Measurements from ENCODE around the gene GSPT1.

GSPT1 gene

DNA sequence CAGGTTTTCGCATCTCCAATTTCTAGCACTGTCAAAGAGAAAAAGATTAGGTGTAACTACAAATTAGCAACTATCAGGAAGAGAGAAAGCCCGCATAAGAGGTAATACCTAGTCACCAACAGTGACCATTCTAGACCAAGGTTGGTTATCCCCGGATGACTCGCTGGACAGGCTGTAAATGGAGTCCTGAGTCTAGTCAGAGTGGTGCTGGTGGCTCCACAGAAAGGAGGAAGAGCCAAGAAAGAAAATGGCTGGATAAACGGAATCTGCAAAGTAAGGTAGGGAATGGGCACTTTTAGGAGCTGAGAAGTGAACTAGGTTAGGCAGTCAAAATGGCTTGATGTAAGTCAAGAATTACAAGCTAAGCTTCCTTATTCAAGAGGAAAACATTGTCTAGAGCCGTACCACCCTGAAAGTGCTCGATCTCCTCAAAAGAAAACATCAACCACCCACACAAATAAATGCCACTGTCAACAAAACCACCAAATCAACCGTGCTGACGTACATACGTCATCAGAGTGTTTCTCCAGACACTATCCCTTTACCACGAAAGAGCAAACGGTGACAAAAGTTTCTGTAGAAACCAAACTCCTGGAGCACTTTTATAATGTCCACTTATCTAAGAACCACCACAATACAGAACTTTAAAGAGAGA is 2.2 kb downstream of the GSPT1 start:
- no peak for DNase-seq (ENCODE audit: low read depth in 2 of 2)

GRCh38 chr16:11909653-11910545 is 5.9 kb downstream of the GSPT1 start:
- DNase-seq (ENCODE audit: low read depth in 2 of 2) = no peak

GRCh38 chr16:11907160-11907970 is 8.4 kb downstream of the GSPT1 start:
- no peak for DNase-seq (ENCODE audit: low read depth in 2 of 2)

- no peak for DNase-seq (ENCODE audit: low read depth in 2 of 2)
Measured at GRCh38 chr16:11903906-11904305, 11.8 kb downstream of the GSPT1 start.

- DNase-seq (ENCODE audit: low read depth in 2 of 2) = no peak
Measured at GRCh38 chr16:11901091-11901490, 14.7 kb downstream of the GSPT1 start.

DNA sequence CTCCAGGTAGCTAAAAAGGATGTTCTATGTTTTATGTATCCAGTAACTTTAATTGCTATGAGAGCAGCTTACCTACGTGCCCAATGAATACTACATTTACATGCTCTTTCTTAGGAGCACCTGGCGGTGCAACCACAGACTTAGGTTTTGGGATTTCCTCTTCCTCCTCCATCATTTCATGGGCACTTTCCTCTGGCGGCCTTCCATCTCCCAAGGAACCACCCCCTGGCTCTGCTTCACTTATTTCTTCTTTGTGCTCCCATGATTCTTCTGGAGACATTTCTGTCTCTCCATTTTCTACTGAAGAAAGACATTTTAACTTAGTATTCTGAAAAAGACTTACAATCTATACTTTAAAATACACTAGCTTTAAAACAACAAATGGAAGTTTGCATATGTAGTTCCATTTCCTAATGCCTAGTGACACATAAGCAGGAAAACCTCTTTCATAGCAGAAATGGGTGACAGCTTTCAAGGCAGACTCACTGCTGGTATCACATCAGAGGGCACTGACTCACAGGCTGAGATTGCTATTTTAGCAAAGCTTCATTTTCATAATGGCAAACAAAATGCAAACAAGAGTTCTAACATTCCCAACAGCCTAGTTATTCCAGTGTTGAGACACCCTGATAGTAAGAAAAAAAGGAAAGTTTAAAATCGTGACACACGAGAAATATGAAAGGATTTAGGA is 19.1 kb downstream of the GSPT1 start:
- no peak for DNase-seq (ENCODE audit: low read depth in 2 of 2)

DNA sequence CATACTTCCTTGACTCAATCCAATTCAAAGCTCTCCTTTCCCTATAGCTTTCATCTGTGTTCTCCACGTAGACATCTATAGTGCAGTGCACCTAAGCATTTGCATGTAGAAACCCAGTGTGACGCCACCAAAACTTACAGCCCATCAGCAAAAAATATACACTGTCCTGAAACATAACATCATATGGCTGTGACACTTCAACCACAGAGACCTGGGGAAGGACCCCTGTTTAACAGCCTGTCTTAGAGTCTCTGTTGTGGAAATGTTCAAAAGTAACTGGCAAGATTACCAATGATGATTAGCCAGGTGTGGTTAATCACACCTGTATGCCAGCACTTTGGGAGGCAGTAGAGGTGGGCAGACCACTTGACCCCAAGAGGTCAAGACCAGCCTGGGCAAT is 22.2 kb downstream of the GSPT1 start:
- DNase-seq (ENCODE audit: low read depth in 2 of 2) = no peak

GRCh38 chr16:11892761-11893160 is 23.0 kb downstream of the GSPT1 start:
- DNase-seq (ENCODE audit: low read depth in 2 of 2) = no peak

DNA sequence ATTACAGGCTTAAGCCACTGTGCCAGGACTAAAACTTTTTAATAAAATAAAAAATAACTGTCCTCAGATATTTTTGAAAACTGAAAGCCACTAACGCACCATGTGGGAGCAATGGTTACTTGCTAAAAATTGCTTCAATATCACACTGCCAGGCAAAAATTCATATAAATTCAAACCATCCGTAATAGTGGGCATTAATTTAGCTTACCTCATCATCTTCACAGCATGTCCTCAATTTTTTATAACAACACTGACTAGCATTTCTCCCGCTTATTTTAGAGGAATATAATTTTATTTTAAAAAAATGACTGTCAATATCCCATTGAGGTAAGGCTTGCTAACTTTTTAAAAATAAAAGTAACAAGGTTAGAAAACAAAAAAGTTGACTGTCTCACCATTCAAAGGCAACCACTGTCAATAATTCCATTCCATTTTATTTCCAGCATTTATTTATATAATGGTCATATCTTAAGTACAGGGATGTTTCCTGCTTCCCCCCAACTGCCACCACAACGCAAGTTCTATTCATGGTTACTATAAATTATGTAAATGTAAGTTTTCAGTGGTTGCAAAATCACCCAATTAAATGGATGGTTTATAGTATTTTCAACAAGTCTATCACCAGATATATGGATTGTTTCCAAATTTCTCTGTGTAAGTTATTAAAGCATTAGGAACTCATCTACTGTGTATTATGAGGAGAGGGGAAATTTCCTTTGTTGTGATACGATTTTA is 25.4 kb downstream of the GSPT1 start:
- no peak for DNase-seq (ENCODE audit: low read depth in 2 of 2)

DNA sequence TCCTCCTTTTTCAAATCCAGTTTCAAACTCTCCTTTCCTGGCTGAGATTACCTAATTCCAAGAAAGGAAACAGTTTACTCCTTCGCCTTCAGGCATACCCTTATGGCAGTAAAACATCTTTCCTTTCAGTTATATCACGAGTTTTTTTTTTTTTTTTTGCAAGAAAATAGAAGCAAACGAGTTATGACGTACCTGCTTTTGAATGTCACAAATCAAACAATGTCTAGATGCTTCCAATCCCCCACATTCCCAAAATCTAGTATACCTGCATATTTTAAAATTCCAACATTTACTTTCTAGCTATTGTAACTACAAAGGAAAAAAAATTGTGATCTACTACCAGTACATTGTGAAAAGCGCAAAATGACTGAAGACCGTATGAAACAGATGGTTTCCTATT is 28.9 kb downstream of the GSPT1 start:
- DNase-seq (ENCODE audit: low read depth in 2 of 2) = no peak

GRCh38 chr16:11884035-11884434 is 31.7 kb downstream of the GSPT1 start:
- no peak for DNase-seq (ENCODE audit: low read depth in 2 of 2)

GRCh38 chr16:11880007-11880406 is 35.7 kb downstream of the GSPT1 start:
- no peak for DNase-seq (ENCODE audit: low read depth in 2 of 2)

- no peak for DNase-seq (ENCODE audit: low read depth in 2 of 2)
Measured at GRCh38 chr16:11877374-11877773, 38.4 kb downstream of the GSPT1 start.

- no peak for DNase-seq (ENCODE audit: low read depth in 2 of 2)
Measured at GRCh38 chr16:11876306-11876705, 39.5 kb downstream of the GSPT1 start.

- no peak for DNase-seq (ENCODE audit: low read depth in 2 of 2)
Measured at GRCh38 chr16:11875721-11876120, 40.0 kb downstream of the GSPT1 start.

DNA sequence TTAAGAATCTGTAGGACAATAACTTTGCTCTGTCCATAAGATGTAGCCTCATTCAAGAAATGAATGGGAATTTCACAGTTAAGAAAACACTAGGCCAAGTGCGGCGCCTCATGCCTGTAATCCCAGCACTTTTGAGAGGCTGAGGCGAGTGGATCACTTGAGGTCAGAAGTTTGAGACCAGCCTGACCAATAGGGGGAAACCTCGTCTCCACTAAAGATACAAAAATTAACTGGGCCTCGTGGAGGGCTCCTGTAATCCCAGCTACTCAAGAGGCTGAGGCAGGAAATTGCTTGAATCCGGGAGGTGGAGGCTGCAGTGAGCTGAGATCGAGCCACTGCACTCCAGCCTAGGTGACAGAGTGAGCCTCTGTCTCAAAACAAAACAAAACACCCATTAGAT is 44.6 kb downstream of the GSPT1 start:
- no peak for DNase-seq (ENCODE audit: low read depth in 2 of 2)

- DNase-seq (ENCODE audit: low read depth in 2 of 2) = no peak
Measured at GRCh38 chr16:11870399-11870798, 45.4 kb downstream of the GSPT1 start.

DNA sequence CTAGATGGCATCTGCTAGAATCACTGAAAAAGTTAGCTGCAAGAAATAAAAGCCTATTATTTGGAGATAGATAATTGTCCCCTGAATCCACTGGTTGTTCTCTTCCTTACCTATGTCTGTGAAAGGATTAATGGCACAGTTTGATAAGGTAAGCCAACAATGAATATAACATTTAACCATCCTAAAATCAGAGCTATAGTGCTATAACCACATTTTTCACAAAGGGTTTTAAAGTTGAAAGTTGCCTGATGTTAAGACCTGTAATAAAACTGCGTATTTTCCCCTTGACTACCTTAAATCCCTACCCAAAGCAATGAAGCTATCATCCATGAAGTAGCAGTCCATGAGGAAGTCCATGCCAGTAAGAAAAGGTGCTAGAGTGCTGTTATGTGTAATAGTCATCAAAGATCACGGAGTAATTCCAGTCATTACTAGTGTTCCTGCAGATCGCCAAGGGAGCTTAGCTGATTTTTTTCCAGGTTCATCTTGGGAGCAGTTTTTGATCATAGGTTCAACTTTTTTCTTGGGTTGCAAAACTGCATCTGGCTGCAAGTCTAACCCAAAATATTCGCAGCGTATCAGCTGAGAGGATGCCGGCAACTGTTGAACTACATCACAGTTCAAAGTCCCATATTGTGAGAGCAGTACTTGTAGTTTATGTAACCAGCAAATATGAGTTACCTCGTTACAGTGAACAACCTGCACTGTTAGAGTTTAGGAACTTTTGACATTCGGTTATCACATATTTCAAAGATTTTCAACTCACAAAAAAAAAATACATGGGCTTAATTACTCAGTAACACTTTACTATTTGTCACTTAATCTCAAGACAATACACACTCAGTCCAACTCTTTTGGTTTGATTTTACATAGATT is 46.2 kb downstream of the GSPT1 start:
- DNase-seq (ENCODE audit: low read depth in 2 of 2) = no peak

DNA sequence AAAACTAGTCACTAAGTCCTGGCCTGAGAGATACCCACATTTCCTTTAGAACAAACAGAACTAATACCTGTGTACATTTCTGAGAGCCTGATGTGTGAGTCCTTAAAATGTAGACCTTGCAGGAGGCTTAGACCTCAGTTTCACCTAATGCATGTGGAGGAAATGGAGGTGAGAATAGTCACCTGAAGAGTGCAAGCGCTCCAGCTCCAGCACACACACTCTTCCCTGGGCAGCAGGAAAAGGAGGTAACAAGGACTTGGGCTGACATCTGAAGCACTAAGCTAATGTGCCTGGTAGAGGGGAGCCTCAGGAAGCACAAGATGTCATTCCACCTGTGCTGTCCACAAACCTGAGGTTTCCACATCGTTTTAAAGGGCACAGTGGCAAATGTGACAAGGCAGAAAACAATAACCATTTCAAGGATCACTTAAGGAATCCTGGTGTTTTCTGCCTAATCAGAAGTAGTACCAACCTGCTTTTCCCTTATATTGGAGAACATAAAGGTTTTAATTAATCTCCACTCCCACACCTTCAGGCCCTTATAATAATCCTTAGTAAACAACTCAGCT is 47.3 kb downstream of the GSPT1 start:
- no peak for DNase-seq (ENCODE audit: low read depth in 2 of 2)

GRCh38 chr16:11862489-11862888 is 53.3 kb downstream of the GSPT1 start:
- no peak for DNase-seq (ENCODE audit: low read depth in 2 of 2)

All from stimulated activated CD8-positive, alpha-beta memory T cell treated with anti-CD3 and anti-CD28 coated beads, Interleukin-2, amount 100 ng/mL, for 1 hour (primary cell).